ENCODE measurements around the gene CD19.

- TF ChIP-seq POLR2A (IDR thresholded peaks at IDR 0.05) = no peak
- TF ChIP-seq CTCF (IDR thresholded peaks at IDR 0.05) = no peak
Observed at GRCh38 chr16:28958836-28959235, 27.1 kb downstream of the CD19 start.
